GM12892 (cell line): ENCODE measurements around the gene USP17L10.
"Not testable (repeated sequence)": the region's sequence is repeated elsewhere in the genome, so short reads cannot be mapped to it uniquely, and the experiment has no call there.

ENCODE experiments used
- POLR2A ChIP-seq: IDR thresholded peaks from 2 replicates; pipeline ENCODE4 v1.6.1; 2011; ENCODE audit warnings: low read depth, low read length, control low read depth
- POLR2AphosphoS5 ChIP-seq: IDR thresholded peaks from 2 replicates; pipeline ENCODE4 v1.6.1; 2011; ENCODE audit warnings: low read depth, low read length, control low read depth
- TAF1 ChIP-seq: IDR thresholded peaks from 2 replicates; pipeline ENCODE4 v1.6.1; 2011; ENCODE audit warnings: low read depth, mild to moderate bottlenecking, control low read depth, low read length, borderline replicate concordance

- not testable (repeated sequence) for TF ChIP-seq TAF1, POLR2A, POLR2AphosphoS5
Observed at GRCh38 chr4:9210357-9210756, at the start of gene USP17L10.
